Thoracic aorta (tissue), 2 donors: ENCODE data around the gene GNAZ. TPM values are rescaled to one million over a fixed set of nuclear protein-coding genes. Genes with fewer than 3 reads are reported as not detected.

Source experiments
- ATAC-seq: fragments of 150-250 bp; one replicate; pipeline ENCODE4 v1.8.0; 2017; ENCODE audit warnings: low read depth; ENCODE audit not compliant: insufficient number of reproducible peaks, low FRiP score
- DNase-seq: peaks from one replicate; pipeline ENCODE4 v3.0.0-alpha.2; 2020; ENCODE audit warnings: low spot score
- H3K27ac ChIP-seq, 2 donors: fragments of 200-600 bp; sonication (generic); 1 replicate in 1 of 2; 2 replicates in 1 of 2; pipeline ENCODE4 v1.5.1; 2016; ENCODE audit warnings: mild to moderate bottlenecking in 2 of 2, moderate library complexity in 2 of 2
- H3K27me3 ChIP-seq: fragments of 200-600 bp; sonication (generic); replicated peaks from 2 replicates; pipeline ENCODE4 v1.6.0; 2016; ENCODE audit warnings: mild to moderate bottlenecking; ENCODE audit not compliant: insufficient read depth
- H3K36me3 ChIP-seq: fragments of 200-600 bp; sonication (generic); one replicate; pipeline ENCODE4 v1.5.1; 2016
- H3K4me1 ChIP-seq, 2 donors: fragments of 200-600 bp; sonication (generic); 1 replicate in 1 of 2; 2 replicates in 1 of 2; pipeline versions ENCODE4 v1.5.1 to v1.6.0; 2016; ENCODE audit warnings: low read depth in 2 of 2, mild to moderate bottlenecking in 1 of 2; ENCODE audit not compliant: control insufficient read depth in 1 of 2
- H3K4me3 ChIP-seq: fragments of 200-600 bp; sonication (generic); 2 replicates; pipeline ENCODE4 v1.5.1; 2016; ENCODE audit warnings: mild to moderate bottlenecking
- H3K9me3 ChIP-seq: fragments of 200-600 bp; sonication (generic); 2 replicates; pipeline ENCODE4 v1.5.1; 2016
- CTCF ChIP-seq: fragments of 200-600 bp; sonication (generic); IDR thresholded peaks from one replicate; pipeline ENCODE4 v1.5.1; 2019; ENCODE audit warnings: antibody characterized with exemption
- total RNA-seq, 2 donors: library from RNA; depleted of rRNA; stranded (reverse); fragments of >200 nt; gene quantifications; one replicate each; pipeline versions ENCODE4 v1.1.0 to v1.2.3, GENCODE V29; 2016

The GNAZ gene
- total RNA-seq, 2 donors from 2014 or later = 3.9 to 5.4 TPM

- H3K9me3 ChIP-seq = no peaks in the 10 kb centered on the region
- no peak for ATAC-seq
- TF ChIP-seq CTCF = no peak
- H3K4me1 ChIP-seq = peaks cover 10 to 16% of the 10 kb centered on the region in 2 donors
- H3K4me3 ChIP-seq = no peak overlapping the region
- H3K36me3 ChIP-seq = no peaks in the 10 kb centered on the region
- no peak for DNase-seq
- no peaks in the 10 kb centered on the region for H3K27me3 ChIP-seq
- no peak overlapping the region for H3K27ac ChIP-seq
Observed at GRCh38 chr22:23073526-23074229, 3.4 kb downstream of the GNAZ start.

- no peak for TF ChIP-seq CTCF
- no peak overlapping the region for H3K27ac ChIP-seq
- no peaks in the 10 kb centered on the region for H3K27me3 ChIP-seq
- DNase-seq = no peak
- H3K4me3 ChIP-seq = no peak overlapping the region
- no peaks in the 10 kb centered on the region for H3K36me3 ChIP-seq
- H3K4me1 ChIP-seq = peaks cover 7 to 11% of the 10 kb centered on the region in 2 donors
- no peak for ATAC-seq
- H3K9me3 ChIP-seq = no peaks in the 10 kb centered on the region
Observed at GRCh38 chr22:23074451-23074850, 4.1 kb downstream of the GNAZ start.

GRCh38 chr22:23075050-23075449 is 4.7 kb downstream of the GNAZ start:
- DNase-seq = no peak
- no peak for TF ChIP-seq CTCF
- H3K4me1 ChIP-seq = peaks cover 6 to 7% of the 10 kb centered on the region in 2 donors

GRCh38 chr22:23075525-23076216 is 5.4 kb downstream of the GNAZ start:
- no peaks in the 10 kb centered on the region for H3K9me3 ChIP-seq
- no peaks in the 10 kb centered on the region for H3K36me3 ChIP-seq
- TF ChIP-seq CTCF = no peak
- no peak for DNase-seq
- H3K4me3 ChIP-seq = no peak overlapping the region
- peaks cover 3 to 5% of the 10 kb centered on the region in 2 donors for H3K4me1 ChIP-seq
- ATAC-seq = no peak
- H3K27me3 ChIP-seq = no peaks in the 10 kb centered on the region
- no peak overlapping the region for H3K27ac ChIP-seq

More at GRCh38 chr22:23075050-23075449, 4.7 kb downstream of the GNAZ start:
- ATAC-seq = no peak
- no peak overlapping the region for H3K27ac ChIP-seq
- H3K4me3 ChIP-seq = no peak overlapping the region
- no peaks in the 10 kb centered on the region for H3K27me3 ChIP-seq
- no peaks in the 10 kb centered on the region for H3K9me3 ChIP-seq
- H3K36me3 ChIP-seq = no peaks in the 10 kb centered on the region

GRCh38 chr22:23076896-23077572 is 6.7 kb downstream of the GNAZ start:
- Histone ChIP-seq H3K27me3 (no peaks in the 10 kb centered on the region), H3K27ac (no peak overlapping the region), H3K4me3 (no peak overlapping the region), H3K9me3 (no peaks in the 10 kb centered on the region), H3K4me1 (no peaks in the 10 kb centered on the region), H3K36me3 (no peaks in the 10 kb centered on the region)
- DNase-seq (no peak), ATAC-seq (no peak)
- TF ChIP-seq CTCF = no peak
